B cell (primary cell): ENCODE results near the gene MAN2B2. TPM values are rescaled to one million over a fixed set of nuclear protein-coding genes. Genes with fewer than 3 reads are reported as not detected.
A peak's percentile ranks its signal among the peaks of the same experiment; 100 is the strongest.

Experiments
- ATAC-seq: fragments of 200-7000 bp; cut with Tn5 transposase; one replicate; pipeline ENCODE4 v1.10.0; 2021; ENCODE audit warnings: low read depth, mild to moderate bottlenecking, moderate number of reproducible peaks, moderate library complexity
- CTCF ChIA-PET: fragments of 350-600 bp; sonication (Branson Sonifier 250); formaldehyde crosslinking; loops from one replicate; lab custom pipeline; 2021; ENCODE audit warnings: antibody characterized with exemption, inconsistent platforms; lab: Charles Lee
- POLR2A ChIA-PET: fragments of 350-600 bp; sonication (Branson Sonifier 250); formaldehyde crosslinking; loops from one replicate; lab custom pipeline; 2021; ENCODE audit warnings: antibody characterized with exemption; lab: Charles Lee
- DNase-seq: peaks from one replicate; pipeline ENCODE4 v3.0.0; 2013
- H2AFZ ChIP-seq: 2 replicates; pipeline ENCODE4 v1.6.1; 2012; ENCODE audit warnings: mild to moderate bottlenecking, low read depth, low read length; ENCODE audit not compliant: insufficient read depth, poor library complexity, severe bottlenecking
- H3K27ac ChIP-seq, 2 donors: 1 replicate in 1 of 2; 2 replicates in 1 of 2; pipeline ENCODE4 v1.5.1; 2012 to 2013; ENCODE audit warnings: low read length in 2 of 2, mild to moderate bottlenecking in 2 of 2, moderate library complexity in 1 of 2
- H3K27me3 ChIP-seq, 4 experiments: fragments of 200-600 bp in 1 of 4; sonication (generic) in 1 of 4; replicated peaks in 1 of 4; 1 replicate in 2 of 4; 2 replicates in 2 of 4; pipeline versions ENCODE4 v1.6.1 to v1.7.0; 2013 to 2016; ENCODE audit warnings: low read length in 3 of 4, mild to moderate bottlenecking in 2 of 4, mixed read lengths in 1 of 4, moderate library complexity in 1 of 4; ENCODE audit not compliant: insufficient read depth in 4 of 4, control insufficient read depth in 3 of 4; ENCODE audit errors: control extremely low read depth in 1 of 4
- H3K36me3 ChIP-seq, 2 experiments: replicated peaks in 1 of 2; 1 replicate in 1 of 2; 2 replicates in 1 of 2; pipeline versions ENCODE4 v1.6.1 to v1.7.1; 2013; ENCODE audit warnings: low read length in 1 of 2; ENCODE audit not compliant: insufficient read depth in 2 of 2, control insufficient read depth in 1 of 2; ENCODE audit errors: control extremely low read depth in 1 of 2, extremely low read depth in 1 of 2
- H3K4me1 ChIP-seq, 2 donors: fragments of 200-600 bp in 1 of 2; sonication (generic) in 1 of 2; 1 replicate in 1 of 2; 2 replicates in 1 of 2; pipeline versions ENCODE4 v1.5.1 to v1.6.1; 2013 to 2017; ENCODE audit warnings: low read length in 2 of 2; ENCODE audit not compliant: control insufficient read depth in 2 of 2, insufficient read depth in 2 of 2
- H3K4me2 ChIP-seq: replicated peaks from 2 replicates; pipeline ENCODE3; 2012; ENCODE audit warnings: mild to moderate bottlenecking, low read depth, low read length; ENCODE audit not compliant: poor library complexity, severe bottlenecking
- H3K4me3 ChIP-seq, 5 experiments: fragments of 200-600 bp in 1 of 5; sonication (generic) in 1 of 5; 1 replicate in 3 of 5; 2 replicates in 2 of 5; pipeline versions ENCODE4 v1.5.1 to v1.7.0; 2011 to 2016; ENCODE audit warnings: low read length in 4 of 5, mild to moderate bottlenecking in 4 of 5, low read depth in 2 of 5, control low read depth in 1 of 5, moderate library complexity in 1 of 5; ENCODE audit not compliant: insufficient read depth in 1 of 5; ENCODE audit errors: control extremely low read depth in 1 of 5, extremely low read depth in 1 of 5
- H3K79me2 ChIP-seq: fragments of 200-600 bp; sonication (generic); one replicate; pipeline ENCODE4 v1.6.0; 2016; ENCODE audit warnings: low read length; ENCODE audit not compliant: control insufficient read depth, insufficient read depth
- H3K9ac ChIP-seq: fragments of 200-600 bp; sonication (generic); 2 replicates; pipeline ENCODE4 v1.6.1; 2017; ENCODE audit warnings: mild to moderate bottlenecking, low read length, moderate library complexity
- H3K9me3 ChIP-seq, 3 donors: one replicate each; pipeline versions ENCODE4 v1.6.1 to v1.7.1; 2013; ENCODE audit warnings: low read length in 2 of 3; ENCODE audit not compliant: control insufficient read depth in 2 of 3, insufficient read depth in 1 of 3; ENCODE audit errors: control extremely low read depth in 1 of 3
- H4K20me1 ChIP-seq: 2 replicates; pipeline ENCODE4 v1.6.0; 2012; ENCODE audit warnings: mild to moderate bottlenecking, low read length; ENCODE audit not compliant: insufficient read depth, control insufficient read depth, poor library complexity, severe bottlenecking
- H3K27ac Mint-ChIP-seq: one replicate; pipeline ENCODE4 v1.8.0; 2021; ENCODE audit warnings: mixed read lengths
- H3K27me3 Mint-ChIP-seq: one replicate; pipeline ENCODE4 v1.8.0; 2021; ENCODE audit warnings: mixed read lengths
- H3K4me1 Mint-ChIP-seq: one replicate; pipeline ENCODE4 v1.8.0; 2021; ENCODE audit warnings: mixed read lengths
- H3K4me3 Mint-ChIP-seq: one replicate; pipeline ENCODE4 v1.8.0; 2021; ENCODE audit warnings: mixed read lengths
- H3K9me3 Mint-ChIP-seq: one replicate; pipeline ENCODE4 v1.8.0; 2022; ENCODE audit warnings: mixed read lengths; ENCODE audit not compliant: insufficient read depth
- EZH2 ChIP-seq: IDR thresholded peaks from 2 replicates; pipeline ENCODE4 v1.6.1; 2012; ENCODE audit warnings: borderline replicate concordance, low read depth, mild to moderate bottlenecking, moderate library complexity, low read length; ENCODE audit not compliant: insufficient read depth, poor library complexity, severe bottlenecking
- WGBS: methylation state at CpG from one replicate; pipeline ENCODE4 v1.1.5; 2013; ENCODE audit warnings: missing lambda C conversion rate; ENCODE audit not compliant: insufficient coverage; 5-methylcytosine and 5-hydroxymethylcytosine counted together
- intact Hi-C: fragments of 100-400 bp; cut with micrococcal nuclease; formaldehyde crosslinking; loops from one replicate; pipeline ENCODE4 v1.10.0; 2022
- polyA plus RNA-seq: library from polyadenylated mRNA; depleted of rRNA; stranded (reverse); fragments of >200 nt; gene quantifications from 2 replicates; pipeline ENCODE4 v1.2.3, GENCODE V29; 2012
- total RNA-seq, 2 donors: library from RNA; stranded (reverse); fragments of 120-200 nt in 1 of 2; gene quantifications; 1 replicate in 1 of 2; 2 replicates in 1 of 2; pipeline versions ENCODE4 v1.2.3 to v1.2.4, GENCODE V29; 2013 to 2022
- TF ChIP-seq, protein P1 (sequence below): fragments of 200-600 bp; IDR thresholded peaks from one replicate; pipeline ENCODE4 v1.8.0; 2022; ENCODE audit warnings: antibody characterized with exemption, mild to moderate bottlenecking

MAN2B2 gene
- total and polyA plus RNA-seq, 2 donors (not counting 1 experiment from before 2014, with no cell fraction given): 35.0 to 37.0 TPM

DNA sequence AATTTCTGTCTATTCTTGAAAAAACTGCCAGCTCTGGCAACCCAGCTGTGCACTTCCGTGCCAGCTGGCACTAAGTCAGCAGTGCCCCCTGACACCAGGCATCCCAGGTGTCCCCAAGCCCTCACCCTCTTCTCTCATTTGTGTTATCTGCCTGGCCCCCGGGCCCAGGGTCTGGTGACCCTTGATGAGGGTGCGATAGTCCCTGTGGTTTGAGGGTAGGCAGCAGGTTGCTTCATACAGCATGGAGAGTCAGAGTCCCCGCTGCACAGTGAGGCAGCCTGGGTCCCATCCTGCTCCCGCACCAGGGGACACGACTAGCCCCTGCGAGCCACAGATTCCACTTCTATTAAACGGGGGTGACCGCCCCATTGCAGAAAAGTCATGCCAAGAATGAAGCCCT is 1.9 kb downstream of the MAN2B2 start:
- intact Hi-C loops: loop anchor here (10.0 kb wide), 1 partner anchor 528 kb away; no protein-coding TSS in a partner anchor
- H3K9me3 Mint-ChIP-seq: peaks cover 4% of the 10 kb centered on the region
- TF ChIP-seq, protein P1, sequence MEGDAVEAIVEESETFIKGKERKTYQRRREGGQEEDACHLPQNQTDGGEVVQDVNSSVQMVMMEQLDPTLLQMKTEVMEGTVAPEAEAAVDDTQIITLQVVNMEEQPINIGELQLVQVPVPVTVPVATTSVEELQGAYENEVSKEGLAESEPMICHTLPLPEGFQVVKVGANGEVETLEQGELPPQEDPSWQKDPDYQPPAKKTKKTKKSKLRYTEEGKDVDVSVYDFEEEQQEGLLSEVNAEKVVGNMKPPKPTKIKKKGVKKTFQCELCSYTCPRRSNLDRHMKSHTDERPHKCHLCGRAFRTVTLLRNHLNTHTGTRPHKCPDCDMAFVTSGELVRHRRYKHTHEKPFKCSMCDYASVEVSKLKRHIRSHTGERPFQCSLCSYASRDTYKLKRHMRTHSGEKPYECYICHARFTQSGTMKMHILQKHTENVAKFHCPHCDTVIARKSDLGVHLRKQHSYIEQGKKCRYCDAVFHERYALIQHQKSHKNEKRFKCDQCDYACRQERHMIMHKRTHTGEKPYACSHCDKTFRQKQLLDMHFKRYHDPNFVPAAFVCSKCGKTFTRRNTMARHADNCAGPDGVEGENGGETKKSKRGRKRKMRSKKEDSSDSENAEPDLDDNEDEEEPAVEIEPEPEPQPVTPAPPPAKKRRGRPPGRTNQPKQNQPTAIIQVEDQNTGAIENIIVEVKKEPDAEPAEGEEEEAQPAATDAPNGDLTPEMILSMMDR: no peak
- no peak for TF ChIP-seq EZH2
- Histone ChIP-seq H3K79me2 (peaks cover 24% of the 10 kb centered on the region), H3K4me3 (no peak overlapping the region), H3K27me3 (no peaks in the 10 kb centered on the region), H3K36me3 (peaks cover 11 to 44% of the 10 kb centered on the region in 2 experiments), H3K4me2 (no peak overlapping the region), H2AFZ (no peak overlapping the region), H4K20me1 (peaks cover 10% of the 10 kb centered on the region), H3K9ac (no peak overlapping the region), H3K9me3 (no peaks in the 10 kb centered on the region), H3K4me1 (peaks cover 9 to 19% of the 10 kb centered on the region in 2 donors), H3K27ac (no peak overlapping the region)
- DNase-seq (no peak), ATAC-seq (no peak)
- ChIA-PET CTCF (no interaction called here), POLR2A (no interaction called here)
- no peaks in the 10 kb centered on the region for H3K27me3 Mint-ChIP-seq
- 97% methylated on average over 9 of the region's 9 CpGs for WGBS
- H3K4me3 Mint-ChIP-seq: peak overlapping the region; percentile 63
- peaks cover 16% of the 10 kb centered on the region for H3K4me1 Mint-ChIP-seq
- H3K27ac Mint-ChIP-seq: no peak overlapping the region

DNA sequence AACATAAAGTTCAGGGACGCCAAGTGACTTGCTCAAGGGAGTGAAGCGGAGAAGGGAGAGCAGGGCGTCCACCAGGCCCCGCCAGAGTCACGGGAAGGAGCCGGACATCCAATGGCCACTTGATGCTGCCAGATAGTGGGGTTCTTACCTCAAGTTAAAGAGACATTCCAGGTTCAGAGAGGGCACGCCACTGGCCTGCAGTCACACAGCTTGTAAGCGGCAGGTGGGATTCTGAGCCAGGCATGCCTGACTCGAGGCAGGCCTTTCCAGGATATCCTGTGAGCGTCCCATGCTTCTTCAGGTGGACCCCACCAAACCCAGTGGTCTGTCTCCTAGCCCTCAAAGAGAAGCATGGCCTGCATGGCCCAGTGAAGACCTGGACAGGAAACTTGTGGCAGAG is 2.4 kb downstream of the MAN2B2 start:
- no peak overlapping the region for H3K9ac ChIP-seq
- intact Hi-C loops: loop anchor here (10.0 kb wide), 1 partner anchor 527 kb away; no protein-coding TSS in a partner anchor
- H3K4me3 Mint-ChIP-seq: no peak overlapping the region
- H3K9me3 Mint-ChIP-seq: peaks cover 4% of the 10 kb centered on the region
- no peak overlapping the region for H3K4me3 ChIP-seq
- H3K79me2 ChIP-seq: peaks cover 24% of the 10 kb centered on the region
- no peak overlapping the region for H3K4me2 ChIP-seq
- H3K27me3 ChIP-seq: no peaks in the 10 kb centered on the region
- peaks cover 10% of the 10 kb centered on the region for H4K20me1 ChIP-seq
- H3K27ac Mint-ChIP-seq: no peak overlapping the region
- peaks cover 11 to 47% of the 10 kb centered on the region in 2 experiments for H3K36me3 ChIP-seq
- H3K4me1 Mint-ChIP-seq: peaks cover 16% of the 10 kb centered on the region
- ATAC-seq (no peak), DNase-seq (no peak)
- no peaks in the 10 kb centered on the region for H3K9me3 ChIP-seq
- ChIA-PET CTCF (interaction anchor here (0.6 kb wide), 1 partner anchor 87 kb away, joined by 4 read pairs; no protein-coding TSS in a partner anchor), POLR2A (no interaction called here)
- TF ChIP-seq, protein P1: no peak
- TF ChIP-seq EZH2: no peak
- H3K27me3 Mint-ChIP-seq: no peaks in the 10 kb centered on the region
- no peak overlapping the region for H3K27ac ChIP-seq
- WGBS: 98% methylated on average over 10 of the region's 10 CpGs
- no peak overlapping the region for H2AFZ ChIP-seq
- H3K4me1 ChIP-seq: peaks cover 9 to 19% of the 10 kb centered on the region in 2 donors
